ENCODE measurements around the gene TNFRSF1B.
"Not testable (repeated sequence)": the region's sequence is repeated elsewhere in the genome, so short reads cannot be mapped to it uniquely, and the experiment has no call there.

The TNFRSF1B gene

DNA sequence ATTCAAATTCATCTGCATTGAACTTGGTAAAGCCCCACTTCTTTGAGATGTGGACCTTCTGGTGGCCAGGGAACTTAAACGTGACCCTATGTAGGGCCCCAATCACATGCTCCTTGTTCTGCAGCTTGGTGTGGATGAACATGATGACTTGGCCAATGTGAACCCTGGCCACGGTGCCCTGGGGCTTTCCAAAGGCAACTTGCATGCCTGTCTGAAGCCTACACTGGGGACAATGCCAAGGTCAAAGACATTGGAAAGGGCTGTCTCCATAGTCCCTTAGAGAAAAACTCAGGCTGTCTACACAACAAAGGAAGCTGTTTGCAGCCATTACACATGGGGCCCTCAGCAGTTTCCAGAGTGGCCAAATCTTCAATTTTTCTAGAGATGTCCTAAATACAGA, 54.1 kb downstream of the TNFRSF1B start:
- no peak for ATAC-seq
- no peak for DNase-seq (ENCODE audit: low spot score in 2 of 2)
- Mint-ChIP-seq H3K27ac (no peak overlapping the region), H3K9me3 (no peaks in the 10 kb centered on the region), H3K4me3 (no peak overlapping the region), H3K36me3 (peaks cover 5% of the 10 kb centered on the region), H3K4me1 (no peaks in the 10 kb centered on the region)

GRCh38 chr1:12222700-12223099, 55.9 kb downstream of the TNFRSF1B start:
- DNase-seq (ENCODE audit: low spot score in 2 of 2); H3K9me3 Mint-ChIP-seq; ATAC-seq; H3K4me3 Mint-ChIP-seq; H3K36me3 Mint-ChIP-seq; H3K27ac Mint-ChIP-seq; H3K4me1 Mint-ChIP-seq: not testable (repeated sequence)

- H3K27ac Mint-ChIP-seq, result not testable (repeated sequence)
Observed at GRCh38 chr1:12224092-12224491, 57.3 kb downstream of the TNFRSF1B start.

GRCh38 chr1:12228979-12229378, 62.2 kb downstream of the TNFRSF1B start:
- H3K9me3 Mint-ChIP-seq, result no peaks in the 10 kb centered on the region
- no peak for DNase-seq (ENCODE audit: low spot score in 2 of 2)
- H3K4me1 Mint-ChIP-seq, result peaks cover 10% of the 10 kb centered on the region
- H3K27ac Mint-ChIP-seq, result no peak overlapping the region
- no peaks in the 10 kb centered on the region for H3K36me3 Mint-ChIP-seq
- ATAC-seq, result no peak
- peak overlapping the region; percentile 59 for H3K4me3 Mint-ChIP-seq

More at GRCh38 chr1:12224092-12224491, 57.3 kb downstream of the TNFRSF1B start:
- H3K36me3 Mint-ChIP-seq; H3K9me3 Mint-ChIP-seq; ATAC-seq; DNase-seq (ENCODE audit: low spot score in 2 of 2); H3K4me1 Mint-ChIP-seq; H3K4me3 Mint-ChIP-seq: not testable (repeated sequence)

- peaks cover 10% of the 10 kb centered on the region for H3K4me1 Mint-ChIP-seq
- H3K27ac Mint-ChIP-seq, result no peak overlapping the region
Observed at GRCh38 chr1:12229386-12229834, 62.6 kb downstream of the TNFRSF1B start.

GRCh38 chr1:12229835-12230548, 63.2 kb downstream of the TNFRSF1B start, which contains the start of gene VPS13D:
TSS of gene VPS13D (plus strand) at chr1:12230030. CDS start at chr1:12234267, 4,237 bp downstream.
- ATAC-seq (peak; percentile 96), DNase-seq (ENCODE audit: low spot score in 2 of 2) (peak; percentile 87 to 90)
- H3K9me3 Mint-ChIP-seq, result no peaks in the 10 kb centered on the region
- peaks cover 10% of the 10 kb centered on the region for H3K4me1 Mint-ChIP-seq
- peak within 1 kb of the TSS; percentile 74 for H3K27ac Mint-ChIP-seq
- H3K4me3 Mint-ChIP-seq, result peak within 1 kb of the TSS; percentile 79
- H3K36me3 Mint-ChIP-seq, result peaks cover 7% of the 10 kb centered on the region

More at GRCh38 chr1:12229386-12229834, 62.6 kb downstream of the TNFRSF1B start:
- DNase-seq (ENCODE audit: low spot score in 2 of 2) (no peak), ATAC-seq (peak; percentile 2)
- peak overlapping the region; percentile 59 for H3K4me3 Mint-ChIP-seq
- no peaks in the 10 kb centered on the region for H3K9me3 Mint-ChIP-seq
- H3K36me3 Mint-ChIP-seq, result peaks cover 2% of the 10 kb centered on the region

- H3K9me3 Mint-ChIP-seq, result no peaks in the 10 kb centered on the region
- ATAC-seq, result peak; percentile 23
- peak overlapping the region; percentile 74 for H3K27ac Mint-ChIP-seq
- peak overlapping the region; percentile 79 for H3K4me3 Mint-ChIP-seq
- peaks cover 10% of the 10 kb centered on the region for H3K4me1 Mint-ChIP-seq
- no peak for DNase-seq (ENCODE audit: low spot score in 2 of 2)
- peaks cover 15% of the 10 kb centered on the region for H3K36me3 Mint-ChIP-seq
Observed at GRCh38 chr1:12230549-12231275, 63.9 kb downstream of the TNFRSF1B start.

- DNase-seq (ENCODE audit: low spot score in 2 of 2), result no peak
- H3K36me3 Mint-ChIP-seq, result peaks cover 20% of the 10 kb centered on the region
- H3K9me3 Mint-ChIP-seq, result no peaks in the 10 kb centered on the region
- peaks cover 10% of the 10 kb centered on the region for H3K4me1 Mint-ChIP-seq
- ATAC-seq, result no peak
- H3K27ac Mint-ChIP-seq, result peak overlapping the region; percentile 74
- peak overlapping the region; percentile 79 for H3K4me3 Mint-ChIP-seq
Observed at GRCh38 chr1:12231276-12231595, 64.4 kb downstream of the TNFRSF1B start.

GRCh38 chr1:12232221-12232620, 65.4 kb downstream of the TNFRSF1B start:
- H3K4me3 Mint-ChIP-seq, result peak overlapping the region; percentile 79
- H3K27ac Mint-ChIP-seq, result no peak overlapping the region
- ATAC-seq, result no peak
- peaks cover 10% of the 10 kb centered on the region for H3K4me1 Mint-ChIP-seq
- H3K9me3 Mint-ChIP-seq, result no peaks in the 10 kb centered on the region
- DNase-seq (ENCODE audit: low spot score in 2 of 2), result no peak
- H3K36me3 Mint-ChIP-seq, result peaks cover 30% of the 10 kb centered on the region

- H3K36me3 Mint-ChIP-seq, result peaks cover 81% of the 10 kb centered on the region
Observed at GRCh38 chr1:12244078-12244477, 77.3 kb downstream of the TNFRSF1B start.

GRCh38 chr1:12244585-12244984, 77.8 kb downstream of the TNFRSF1B start:
- peaks cover 85% of the 10 kb centered on the region for H3K36me3 Mint-ChIP-seq
- ATAC-seq (no peak), DNase-seq (ENCODE audit: low spot score in 2 of 2) (no peak)
- no peaks in the 10 kb centered on the region for H3K9me3 Mint-ChIP-seq
- H3K4me3 Mint-ChIP-seq, result no peak overlapping the region
- no peaks in the 10 kb centered on the region for H3K4me1 Mint-ChIP-seq
- H3K27ac Mint-ChIP-seq, result peak overlapping the region; percentile 11

More at GRCh38 chr1:12244078-12244477, 77.3 kb downstream of the TNFRSF1B start:
- Mint-ChIP-seq H3K27ac (peak overlapping the region; percentile 4), H3K4me1 (no peaks in the 10 kb centered on the region), H3K4me3 (no peak overlapping the region), H3K9me3 (no peaks in the 10 kb centered on the region)
- no peak for DNase-seq (ENCODE audit: low spot score in 2 of 2)
- no peak for ATAC-seq

DNA sequence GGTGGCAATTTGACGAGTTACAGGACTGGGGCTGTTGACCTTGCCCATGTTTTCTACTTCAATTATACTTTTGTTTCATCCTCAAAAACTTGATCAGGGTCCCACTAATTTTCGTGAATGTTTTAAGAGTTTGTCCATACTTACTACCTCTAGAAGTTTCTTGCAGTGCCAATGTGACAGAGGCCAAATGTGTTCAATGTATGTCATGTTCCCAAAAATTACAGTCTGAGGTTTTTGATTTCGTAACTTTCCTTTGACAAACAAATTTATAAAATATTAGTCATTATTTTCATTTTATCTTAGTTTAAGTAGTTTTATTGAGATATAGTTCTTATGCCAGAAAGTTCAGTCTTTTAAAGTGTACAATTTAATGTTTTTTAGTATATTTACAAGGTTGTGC, 78.3 kb downstream of the TNFRSF1B start:
- peaks cover 86% of the 10 kb centered on the region for H3K36me3 Mint-ChIP-seq
- no peaks in the 10 kb centered on the region for H3K4me1 Mint-ChIP-seq
- DNase-seq (ENCODE audit: low spot score in 2 of 2), result no peak
- no peak for ATAC-seq
- H3K27ac Mint-ChIP-seq, result peak overlapping the region; percentile 11
- no peaks in the 10 kb centered on the region for H3K9me3 Mint-ChIP-seq
- no peak overlapping the region for H3K4me3 Mint-ChIP-seq

- DNase-seq (ENCODE audit: low spot score in 2 of 2) (no peak), ATAC-seq (no peak)
- Mint-ChIP-seq H3K36me3 (peaks cover 89% of the 10 kb centered on the region), H3K4me1 (no peaks in the 10 kb centered on the region), H3K9me3 (no peaks in the 10 kb centered on the region), H3K27ac (peak overlapping the region; percentile 11), H3K4me3 (no peak overlapping the region)
Observed at GRCh38 chr1:12245733-12246132, 78.9 kb downstream of the TNFRSF1B start.

- no peak for ATAC-seq
- H3K36me3 Mint-ChIP-seq, result peaks cover 87% of the 10 kb centered on the region
- H3K27ac Mint-ChIP-seq, result peak overlapping the region; percentile 11
- H3K4me3 Mint-ChIP-seq, result no peak overlapping the region
- DNase-seq (ENCODE audit: low spot score in 2 of 2), result no peak
- peaks cover 6% of the 10 kb centered on the region for H3K4me1 Mint-ChIP-seq
- no peaks in the 10 kb centered on the region for H3K9me3 Mint-ChIP-seq
Observed at GRCh38 chr1:12246584-12246983, 79.8 kb downstream of the TNFRSF1B start.

DNA sequence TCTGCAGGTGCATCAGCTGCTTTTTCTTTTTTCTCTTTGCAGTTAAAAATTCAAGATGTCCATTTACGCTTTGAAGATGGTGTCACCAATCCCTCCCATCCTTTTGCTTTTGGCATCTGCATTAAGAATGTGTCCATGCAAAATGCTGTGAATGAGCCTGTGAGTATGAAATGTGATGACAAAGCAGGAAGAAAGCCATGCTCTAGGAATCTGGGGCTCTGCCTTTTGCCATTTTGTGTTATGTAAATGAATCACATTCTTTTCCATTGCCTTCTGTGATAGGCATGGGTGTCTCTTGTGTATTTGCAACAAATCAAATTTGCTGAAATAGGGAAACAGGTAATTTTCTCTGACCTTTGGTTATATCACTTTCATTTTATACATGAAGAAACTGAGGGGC, 82.4 kb downstream of the TNFRSF1B start:
- no peak for DNase-seq (ENCODE audit: low spot score in 2 of 2)
- H3K9me3 Mint-ChIP-seq, result no peaks in the 10 kb centered on the region
- H3K27ac Mint-ChIP-seq, result no peak overlapping the region
- peaks cover 95% of the 10 kb centered on the region for H3K36me3 Mint-ChIP-seq
- ATAC-seq, result no peak
- peaks cover 6% of the 10 kb centered on the region for H3K4me1 Mint-ChIP-seq
- no peak overlapping the region for H3K4me3 Mint-ChIP-seq

GRCh38 chr1:12249748-12250147, 83.0 kb downstream of the TNFRSF1B start:
- ATAC-seq (no peak), DNase-seq (ENCODE audit: low spot score in 2 of 2) (no peak)
- no peaks in the 10 kb centered on the region for H3K9me3 Mint-ChIP-seq
- no peak overlapping the region for H3K27ac Mint-ChIP-seq
- H3K4me3 Mint-ChIP-seq, result no peak overlapping the region
- peaks cover 95% of the 10 kb centered on the region for H3K36me3 Mint-ChIP-seq
- H3K4me1 Mint-ChIP-seq, result peaks cover 6% of the 10 kb centered on the region
